ENCODE results near the gene HSPB1.
"Not testable (repeated sequence)": the region's sequence is repeated elsewhere in the genome, so short reads cannot be mapped to it uniquely, and the experiment has no call there.

The HSPB1 gene

DNA sequence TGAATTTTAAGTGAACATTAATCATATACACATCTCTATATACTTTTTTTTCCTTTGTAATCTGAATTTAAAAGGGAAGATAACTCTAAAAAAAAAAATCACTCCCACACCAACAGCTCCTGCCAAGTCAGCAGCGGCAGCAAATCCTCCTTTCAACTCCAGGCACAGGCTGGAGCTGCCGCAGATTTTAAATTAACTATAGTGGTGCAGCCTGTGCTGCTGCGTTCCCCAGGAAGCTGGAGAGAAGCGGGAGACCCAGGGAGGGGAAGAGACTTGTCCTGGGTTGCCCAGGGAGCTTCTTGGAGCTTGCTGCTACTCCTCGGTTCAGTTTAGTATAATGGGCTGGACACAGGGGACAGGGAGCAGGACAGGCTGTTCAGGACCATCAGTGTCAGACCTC lies 32.6 kb upstream of the HSPB1 start:
- TF ChIP-seq, protein P1, sequence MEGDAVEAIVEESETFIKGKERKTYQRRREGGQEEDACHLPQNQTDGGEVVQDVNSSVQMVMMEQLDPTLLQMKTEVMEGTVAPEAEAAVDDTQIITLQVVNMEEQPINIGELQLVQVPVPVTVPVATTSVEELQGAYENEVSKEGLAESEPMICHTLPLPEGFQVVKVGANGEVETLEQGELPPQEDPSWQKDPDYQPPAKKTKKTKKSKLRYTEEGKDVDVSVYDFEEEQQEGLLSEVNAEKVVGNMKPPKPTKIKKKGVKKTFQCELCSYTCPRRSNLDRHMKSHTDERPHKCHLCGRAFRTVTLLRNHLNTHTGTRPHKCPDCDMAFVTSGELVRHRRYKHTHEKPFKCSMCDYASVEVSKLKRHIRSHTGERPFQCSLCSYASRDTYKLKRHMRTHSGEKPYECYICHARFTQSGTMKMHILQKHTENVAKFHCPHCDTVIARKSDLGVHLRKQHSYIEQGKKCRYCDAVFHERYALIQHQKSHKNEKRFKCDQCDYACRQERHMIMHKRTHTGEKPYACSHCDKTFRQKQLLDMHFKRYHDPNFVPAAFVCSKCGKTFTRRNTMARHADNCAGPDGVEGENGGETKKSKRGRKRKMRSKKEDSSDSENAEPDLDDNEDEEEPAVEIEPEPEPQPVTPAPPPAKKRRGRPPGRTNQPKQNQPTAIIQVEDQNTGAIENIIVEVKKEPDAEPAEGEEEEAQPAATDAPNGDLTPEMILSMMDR (conservative IDR thresholded peaks at IDR 0.05; ENCODE audit: low read depth, low read length) = no peak
- H3K36me3 ChIP-seq (ENCODE audit: insufficient read depth) = no peaks in the 10 kb centered on the region
- H3K27ac ChIP-seq = no peak overlapping the region
- no peak overlapping the region for H3K4me2 ChIP-seq
- H3K4me3 ChIP-seq (IDR thresholded peaks at IDR 0.05; ENCODE audit: insufficient read depth, low read depth, low read length) = no peak overlapping the region
- peaks cover 20% of the 10 kb centered on the region for H3K4me1 ChIP-seq (ENCODE audit: low read depth, poor library complexity, severe bottlenecking)
- no peaks in the 10 kb centered on the region for H3K79me2 ChIP-seq (ENCODE audit: insufficient read depth, low read depth)
- H4K20me1 ChIP-seq (ENCODE audit: insufficient read depth) = no peaks in the 10 kb centered on the region
- peaks cover 23% of the 10 kb centered on the region; the same call in 1 of the 2 replicates for H3K27me3 ChIP-seq (ENCODE audit: insufficient read depth, low read depth)
- no peak overlapping the region for H2AFZ ChIP-seq (ENCODE audit: low read depth)
- no peak overlapping the region for H3K9ac ChIP-seq

DNA sequence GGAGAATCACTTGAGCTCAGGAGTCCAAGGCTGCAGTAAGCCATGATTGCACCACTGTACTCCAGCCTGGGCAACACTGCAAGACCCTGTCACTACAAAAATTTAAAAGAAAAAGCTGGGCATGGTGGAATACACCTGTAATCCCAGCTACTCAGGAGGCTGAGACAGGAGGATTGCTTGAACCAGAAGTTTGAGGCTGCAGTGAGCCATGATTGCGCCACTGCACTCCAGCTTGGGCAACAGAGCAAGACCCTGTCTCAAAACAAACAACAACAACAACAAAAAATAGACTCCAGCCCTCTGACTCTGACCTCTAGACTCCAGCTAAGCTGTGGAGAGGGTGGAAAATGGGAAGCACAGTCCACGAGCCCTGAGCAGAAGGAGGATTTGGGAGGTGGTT lies 31.1 kb upstream of the HSPB1 start:
- not testable (repeated sequence) for H3K79me2 ChIP-seq (ENCODE audit: insufficient read depth, low read depth); H3K4me3 ChIP-seq (IDR thresholded peaks at IDR 0.05; ENCODE audit: insufficient read depth, low read depth, low read length); H2AFZ ChIP-seq (ENCODE audit: low read depth); H3K36me3 ChIP-seq (ENCODE audit: insufficient read depth); H3K9ac ChIP-seq; H3K4me2 ChIP-seq; H3K27ac ChIP-seq; H4K20me1 ChIP-seq (ENCODE audit: insufficient read depth)
- peaks cover 27% of the 10 kb centered on the region; the same call in 1 of the 2 replicates for H3K27me3 ChIP-seq (ENCODE audit: insufficient read depth, low read depth)
- H3K4me1 ChIP-seq (ENCODE audit: low read depth, poor library complexity, severe bottlenecking) = peaks cover 20% of the 10 kb centered on the region

DNA sequence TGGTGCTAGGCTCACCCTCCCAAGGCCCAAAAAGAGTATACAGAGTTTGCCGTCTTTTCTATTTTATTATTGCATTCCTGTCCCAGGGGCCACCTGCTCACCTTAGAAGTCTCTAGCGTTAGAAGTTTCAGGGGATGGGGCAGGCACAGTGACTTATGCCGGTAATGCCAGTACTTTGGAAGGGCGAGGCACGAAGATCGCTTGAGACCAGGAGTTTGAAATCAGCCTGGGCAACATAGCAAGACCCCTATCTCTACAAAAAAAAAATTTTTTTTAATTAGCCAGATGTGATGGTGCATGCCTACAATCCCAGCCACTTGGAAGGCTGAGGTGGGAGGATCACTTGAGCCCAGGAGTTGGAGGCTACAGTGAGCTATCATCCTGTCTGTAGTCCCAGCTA lies 30.3 kb upstream of the HSPB1 start:
- peaks cover 28% of the 10 kb centered on the region; the same call in 1 of the 2 replicates for H3K27me3 ChIP-seq (ENCODE audit: insufficient read depth, low read depth)
- no peak overlapping the region for H3K27ac ChIP-seq
- H3K79me2 ChIP-seq (ENCODE audit: insufficient read depth, low read depth) = no peaks in the 10 kb centered on the region
- peak overlapping the region; percentile 58; the same call in 1 of the 2 replicates for H3K4me2 ChIP-seq
- TF ChIP-seq, protein P1 (conservative IDR thresholded peaks at IDR 0.05; ENCODE audit: low read depth, low read length) = no peak
- peaks cover 20% of the 10 kb centered on the region for H3K4me1 ChIP-seq (ENCODE audit: low read depth, poor library complexity, severe bottlenecking)
- H4K20me1 ChIP-seq (ENCODE audit: insufficient read depth) = no peaks in the 10 kb centered on the region
- no peaks in the 10 kb centered on the region for H3K36me3 ChIP-seq (ENCODE audit: insufficient read depth)
- H3K4me3 ChIP-seq (IDR thresholded peaks at IDR 0.05; ENCODE audit: insufficient read depth, low read depth, low read length) = no peak overlapping the region
- no peak overlapping the region for H3K9ac ChIP-seq
- no peak overlapping the region; the same call in 1 of the 2 replicates for H2AFZ ChIP-seq (ENCODE audit: low read depth)

DNA sequence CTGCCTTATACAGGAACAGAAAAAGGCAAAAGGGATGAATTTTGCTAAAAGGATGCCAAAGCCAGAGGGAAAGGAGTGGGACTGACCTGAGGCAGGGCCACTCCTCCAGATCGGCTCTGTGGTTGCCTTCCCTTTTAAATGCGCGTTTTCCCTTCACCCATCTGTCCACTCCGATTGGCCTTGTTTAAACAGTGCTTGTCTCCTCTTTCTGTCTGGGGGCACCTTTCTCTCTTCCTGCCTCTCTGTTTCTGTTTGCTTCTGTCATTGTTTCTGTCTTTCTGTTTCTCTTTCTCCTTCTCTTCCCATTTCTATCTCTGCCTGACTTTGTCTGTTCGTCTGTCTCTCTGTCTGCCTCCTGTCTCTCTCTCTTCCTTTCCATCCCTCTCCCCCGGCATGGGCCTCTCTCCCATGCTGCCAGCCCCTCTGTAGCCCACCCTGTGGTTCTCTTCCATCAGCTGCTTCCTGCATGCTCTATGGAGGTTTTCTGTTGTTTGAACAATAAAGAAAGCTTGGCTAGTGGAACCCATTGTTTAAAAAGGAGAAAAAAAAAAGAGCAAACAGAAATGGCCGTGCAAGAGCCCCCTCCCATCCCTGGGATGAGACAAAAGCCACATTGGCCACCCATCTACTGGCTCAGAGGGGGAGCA lies 29.5 kb upstream of the HSPB1 start:
- Histone ChIP-seq H3K4me1 (ENCODE audit: low read depth, poor library complexity, severe bottlenecking) (peaks cover 20% of the 10 kb centered on the region), H3K4me2 (peak overlapping the region; percentile 58), H4K20me1 (ENCODE audit: insufficient read depth) (no peaks in the 10 kb centered on the region), H3K79me2 (ENCODE audit: insufficient read depth, low read depth) (no peaks in the 10 kb centered on the region), H3K4me3 (IDR thresholded peaks at IDR 0.05; ENCODE audit: insufficient read depth, low read depth, low read length) (no peak overlapping the region), H3K9ac (no peak overlapping the region), H2AFZ (ENCODE audit: low read depth) (peak overlapping the region; percentile 56), H3K27ac (no peak overlapping the region), H3K27me3 (ENCODE audit: insufficient read depth, low read depth) (peaks cover 35% of the 10 kb centered on the region; the same call in 1 of the 2 replicates), H3K36me3 (ENCODE audit: insufficient read depth) (no peaks in the 10 kb centered on the region)
- TF ChIP-seq, protein P1 (conservative IDR thresholded peaks at IDR 0.05; ENCODE audit: low read depth, low read length) = no peak

DNA sequence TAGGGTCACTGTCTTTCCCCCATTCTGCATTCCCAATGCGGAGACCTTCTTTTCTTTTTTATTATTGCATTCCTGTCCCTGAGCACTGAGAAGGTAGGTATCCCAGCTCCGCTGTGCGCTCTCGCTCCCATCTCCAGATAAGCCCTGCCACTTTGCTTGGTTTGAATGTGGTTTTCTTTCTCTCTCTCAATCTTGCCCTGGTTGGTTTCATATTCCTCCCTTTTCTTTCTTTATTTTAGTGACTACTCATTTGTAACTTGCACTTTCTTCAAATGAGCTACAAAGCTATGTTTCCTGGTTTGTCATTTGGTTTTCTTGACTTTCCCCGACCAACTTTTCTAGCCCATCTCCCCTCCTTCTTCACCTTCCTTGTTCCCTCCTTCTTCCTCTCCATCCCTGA lies 29.0 kb upstream of the HSPB1 start:
- Histone ChIP-seq H3K79me2 (ENCODE audit: insufficient read depth, low read depth) (no peaks in the 10 kb centered on the region), H3K4me3 (IDR thresholded peaks at IDR 0.05; ENCODE audit: insufficient read depth, low read depth, low read length) (no peak overlapping the region), H3K36me3 (ENCODE audit: insufficient read depth) (no peaks in the 10 kb centered on the region), H3K4me1 (ENCODE audit: low read depth, poor library complexity, severe bottlenecking) (peaks cover 19% of the 10 kb centered on the region), H3K9ac (no peak overlapping the region), H3K27ac (no peak overlapping the region), H2AFZ (ENCODE audit: low read depth) (no peak overlapping the region), H4K20me1 (ENCODE audit: insufficient read depth) (no peaks in the 10 kb centered on the region), H3K4me2 (peak overlapping the region; percentile 58; the same call in 1 of the 2 replicates), H3K27me3 (ENCODE audit: insufficient read depth, low read depth) (peaks cover 40% of the 10 kb centered on the region; the same call in 1 of the 2 replicates)
- TF ChIP-seq, protein P1 (conservative IDR thresholded peaks at IDR 0.05; ENCODE audit: low read depth, low read length) = no peak
